ENCODE results near the gene SLC6A14. TPM values are rescaled to one million over a fixed set of nuclear protein-coding genes. Genes with fewer than 3 reads are reported as not detected.

SLC6A14 gene
- total and polyA plus RNA-seq, 2 donors (not counting 1 experiment from before 2014, with no cell fraction given) = not detected

DNA sequence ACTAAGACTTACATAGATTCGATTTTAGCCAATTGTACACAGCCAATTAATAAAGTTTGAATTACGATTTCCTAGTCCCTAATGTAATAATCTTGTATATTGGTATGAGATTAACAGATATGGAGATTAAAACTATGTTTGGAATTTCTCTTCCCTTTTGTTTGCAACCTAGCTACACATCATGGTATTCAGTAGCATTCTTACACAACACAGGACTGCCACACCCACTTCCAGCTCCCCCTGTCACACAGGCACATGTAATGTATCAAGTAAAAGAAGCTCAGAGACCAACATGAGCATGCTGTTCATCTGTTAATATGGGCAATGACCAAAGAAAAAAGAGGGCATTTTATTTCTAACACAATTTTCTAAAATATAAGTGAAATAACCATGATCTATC, 12.8 kb downstream of the SLC6A14 start:
- Histone ChIP-seq H3K9me3 (ENCODE audit: control insufficient read depth, insufficient read depth, low read depth, low read length) (no peaks in the 10 kb centered on the region), H2AFZ (ENCODE audit: low read length) (no peak overlapping the region), H3K4me3 (replicated peaks in 1 of 4; ENCODE audit: control extremely low read depth in 1 of 4, insufficient read depth in 1 of 4, low read depth in 3 of 4, low read length in 4 of 4) (no peak overlapping the region), H3K36me3 (ENCODE audit: control insufficient read depth, insufficient read depth, low read length) (no peaks in the 10 kb centered on the region), H3K79me2 (ENCODE audit: control insufficient read depth, insufficient read depth, low read length) (no peaks in the 10 kb centered on the region), H3K27ac (ENCODE audit: insufficient read depth, low read length) (no peak overlapping the region), H3K4me2 (ENCODE audit: extremely low read depth, insufficient read depth, low read length) (no peak overlapping the region), H3K9ac (ENCODE audit: insufficient read depth, low read length) (no peak overlapping the region), H4K20me1 (ENCODE audit: control insufficient read depth, extremely low read depth, insufficient read depth, low read length) (no peaks in the 10 kb centered on the region), H3K27me3 (ENCODE audit: control insufficient read depth, insufficient read depth, low read length) (no peaks in the 10 kb centered on the region), H3K4me1 (ENCODE audit: control insufficient read depth, extremely low read depth, insufficient read depth, low read length) (no peaks in the 10 kb centered on the region)
- no peak for TF ChIP-seq EZH2 (IDR thresholded peaks at IDR 0.05; ENCODE audit: low read length, missing control alignments)
- TF ChIP-seq, protein P1, sequence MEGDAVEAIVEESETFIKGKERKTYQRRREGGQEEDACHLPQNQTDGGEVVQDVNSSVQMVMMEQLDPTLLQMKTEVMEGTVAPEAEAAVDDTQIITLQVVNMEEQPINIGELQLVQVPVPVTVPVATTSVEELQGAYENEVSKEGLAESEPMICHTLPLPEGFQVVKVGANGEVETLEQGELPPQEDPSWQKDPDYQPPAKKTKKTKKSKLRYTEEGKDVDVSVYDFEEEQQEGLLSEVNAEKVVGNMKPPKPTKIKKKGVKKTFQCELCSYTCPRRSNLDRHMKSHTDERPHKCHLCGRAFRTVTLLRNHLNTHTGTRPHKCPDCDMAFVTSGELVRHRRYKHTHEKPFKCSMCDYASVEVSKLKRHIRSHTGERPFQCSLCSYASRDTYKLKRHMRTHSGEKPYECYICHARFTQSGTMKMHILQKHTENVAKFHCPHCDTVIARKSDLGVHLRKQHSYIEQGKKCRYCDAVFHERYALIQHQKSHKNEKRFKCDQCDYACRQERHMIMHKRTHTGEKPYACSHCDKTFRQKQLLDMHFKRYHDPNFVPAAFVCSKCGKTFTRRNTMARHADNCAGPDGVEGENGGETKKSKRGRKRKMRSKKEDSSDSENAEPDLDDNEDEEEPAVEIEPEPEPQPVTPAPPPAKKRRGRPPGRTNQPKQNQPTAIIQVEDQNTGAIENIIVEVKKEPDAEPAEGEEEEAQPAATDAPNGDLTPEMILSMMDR (conservative IDR thresholded peaks at IDR 0.05 in 1 of 2, IDR thresholded peaks at IDR 0.05 in 1 of 2; ENCODE audit: low read depth in 1 of 2, low read length in 2 of 2) = no peak
- no peak for DNase-seq (ENCODE audit: low read depth in 2 of 2)

DNA sequence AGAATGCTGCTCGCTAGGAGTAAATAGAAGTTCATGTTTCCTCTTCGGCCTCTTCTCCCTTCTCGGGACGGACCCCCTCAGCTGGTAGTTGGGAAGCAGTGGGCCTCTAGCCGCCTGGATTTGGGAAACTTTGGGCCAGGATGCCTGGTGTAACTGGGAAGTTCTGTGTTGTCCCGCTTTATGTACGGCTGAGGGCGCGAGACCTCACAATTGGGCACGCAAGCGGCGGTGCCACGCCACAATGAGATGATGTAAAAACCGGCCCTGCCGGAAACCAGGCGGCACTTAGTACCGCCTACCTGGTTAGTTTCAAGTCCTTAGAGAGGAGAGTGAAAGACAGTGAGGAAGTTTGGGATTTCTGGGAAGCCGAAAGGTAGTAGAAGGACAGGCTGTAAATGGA, 26.4 kb downstream of the SLC6A14 start, which contains the start of gene CT83:
Gene CT83 (minus strand): TSS at position 155 of the 400 bp plus-strand sequence. CDS start 120 bp downstream, at position 35.
- no peaks in the 10 kb centered on the region for H3K79me2 ChIP-seq (ENCODE audit: control insufficient read depth, insufficient read depth, low read length)
- H3K27ac ChIP-seq (ENCODE audit: insufficient read depth, low read length) = no peak within 1 kb of the TSS
- no peaks in the 10 kb centered on the region for H3K9me3 ChIP-seq (ENCODE audit: control insufficient read depth, insufficient read depth, low read depth, low read length)
- H2AFZ ChIP-seq (ENCODE audit: low read length) = no peak within 1 kb of the TSS
- H3K9ac ChIP-seq (ENCODE audit: insufficient read depth, low read length) = no peak within 1 kb of the TSS
- H4K20me1 ChIP-seq (ENCODE audit: control insufficient read depth, extremely low read depth, insufficient read depth, low read length) = no peaks in the 10 kb centered on the region
- no peak within 1 kb of the TSS for H3K4me2 ChIP-seq (ENCODE audit: extremely low read depth, insufficient read depth, low read length)
- no peaks in the 10 kb centered on the region for H3K27me3 ChIP-seq (ENCODE audit: control insufficient read depth, insufficient read depth, low read length)
- no peaks in the 10 kb centered on the region for H3K36me3 ChIP-seq (ENCODE audit: control insufficient read depth, insufficient read depth, low read length)
- DNase-seq (ENCODE audit: low read depth in 2 of 2) = no peak
- TF ChIP-seq, protein P1 (conservative IDR thresholded peaks at IDR 0.05 in 1 of 2, IDR thresholded peaks at IDR 0.05 in 1 of 2; ENCODE audit: low read depth in 1 of 2, low read length in 2 of 2) = no peak
- no peak for TF ChIP-seq EZH2 (IDR thresholded peaks at IDR 0.05; ENCODE audit: low read length, missing control alignments)
- no peak within 1 kb of the TSS for H3K4me3 ChIP-seq (replicated peaks in 1 of 4; ENCODE audit: control extremely low read depth in 1 of 4, insufficient read depth in 1 of 4, low read depth in 3 of 4, low read length in 4 of 4)
- no peaks in the 10 kb centered on the region for H3K4me1 ChIP-seq (ENCODE audit: control insufficient read depth, extremely low read depth, insufficient read depth, low read length)

DNA sequence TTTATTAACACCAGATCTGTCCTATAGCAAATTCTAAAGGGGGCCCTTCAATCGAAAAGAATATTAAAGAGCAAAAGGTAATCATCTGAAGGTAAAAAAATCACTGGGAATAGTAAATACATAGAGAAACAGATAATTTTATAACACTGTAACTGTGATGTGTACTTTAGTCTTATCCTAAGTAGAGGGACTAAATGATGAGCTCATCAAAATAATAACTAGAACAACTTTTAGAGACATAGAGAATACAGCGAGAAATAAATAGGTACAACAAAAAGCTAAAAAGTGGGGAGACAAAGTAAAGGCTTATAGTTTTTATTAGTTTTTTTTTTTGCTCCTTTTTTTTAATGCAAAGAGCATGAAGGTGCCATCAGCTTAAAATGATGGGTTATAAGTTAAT, 43.7 kb downstream of the SLC6A14 start:
- no peaks in the 10 kb centered on the region for H4K20me1 ChIP-seq (ENCODE audit: control insufficient read depth, extremely low read depth, insufficient read depth, low read length)
- no peak for DNase-seq (ENCODE audit: low read depth in 2 of 2)
- H3K4me3 ChIP-seq (replicated peaks in 1 of 4; ENCODE audit: control extremely low read depth in 1 of 4, insufficient read depth in 1 of 4, low read depth in 3 of 4, low read length in 4 of 4) = no peak overlapping the region
- no peaks in the 10 kb centered on the region for H3K36me3 ChIP-seq (ENCODE audit: control insufficient read depth, insufficient read depth, low read length)
- TF ChIP-seq, protein P1 (conservative IDR thresholded peaks at IDR 0.05 in 1 of 2, IDR thresholded peaks at IDR 0.05 in 1 of 2; ENCODE audit: low read depth in 1 of 2, low read length in 2 of 2) = no peak
- TF ChIP-seq EZH2 (IDR thresholded peaks at IDR 0.05; ENCODE audit: low read length, missing control alignments) = no peak
- H3K9me3 ChIP-seq (ENCODE audit: control insufficient read depth, insufficient read depth, low read depth, low read length) = no peaks in the 10 kb centered on the region
- H3K4me2 ChIP-seq (ENCODE audit: extremely low read depth, insufficient read depth, low read length) = no peak overlapping the region
- H3K27me3 ChIP-seq (ENCODE audit: control insufficient read depth, insufficient read depth, low read length) = no peaks in the 10 kb centered on the region
- no peaks in the 10 kb centered on the region for H3K4me1 ChIP-seq (ENCODE audit: control insufficient read depth, extremely low read depth, insufficient read depth, low read length)
- no peak overlapping the region for H3K9ac ChIP-seq (ENCODE audit: insufficient read depth, low read length)
- H3K27ac ChIP-seq (ENCODE audit: insufficient read depth, low read length) = no peak overlapping the region
- no peaks in the 10 kb centered on the region for H3K79me2 ChIP-seq (ENCODE audit: control insufficient read depth, insufficient read depth, low read length)
- no peak overlapping the region for H2AFZ ChIP-seq (ENCODE audit: low read length)

All from fibroblast of lung (primary cell).